T-helper 22 cell (primary cell): Measurements from ENCODE around the gene FOXO1.

Experiments used
- DNase-seq: peaks from one replicate; pipeline ENCODE4 v3.0.0-alpha.2; 2020; ENCODE audit warnings: low read depth

FOXO1 gene

DNA sequence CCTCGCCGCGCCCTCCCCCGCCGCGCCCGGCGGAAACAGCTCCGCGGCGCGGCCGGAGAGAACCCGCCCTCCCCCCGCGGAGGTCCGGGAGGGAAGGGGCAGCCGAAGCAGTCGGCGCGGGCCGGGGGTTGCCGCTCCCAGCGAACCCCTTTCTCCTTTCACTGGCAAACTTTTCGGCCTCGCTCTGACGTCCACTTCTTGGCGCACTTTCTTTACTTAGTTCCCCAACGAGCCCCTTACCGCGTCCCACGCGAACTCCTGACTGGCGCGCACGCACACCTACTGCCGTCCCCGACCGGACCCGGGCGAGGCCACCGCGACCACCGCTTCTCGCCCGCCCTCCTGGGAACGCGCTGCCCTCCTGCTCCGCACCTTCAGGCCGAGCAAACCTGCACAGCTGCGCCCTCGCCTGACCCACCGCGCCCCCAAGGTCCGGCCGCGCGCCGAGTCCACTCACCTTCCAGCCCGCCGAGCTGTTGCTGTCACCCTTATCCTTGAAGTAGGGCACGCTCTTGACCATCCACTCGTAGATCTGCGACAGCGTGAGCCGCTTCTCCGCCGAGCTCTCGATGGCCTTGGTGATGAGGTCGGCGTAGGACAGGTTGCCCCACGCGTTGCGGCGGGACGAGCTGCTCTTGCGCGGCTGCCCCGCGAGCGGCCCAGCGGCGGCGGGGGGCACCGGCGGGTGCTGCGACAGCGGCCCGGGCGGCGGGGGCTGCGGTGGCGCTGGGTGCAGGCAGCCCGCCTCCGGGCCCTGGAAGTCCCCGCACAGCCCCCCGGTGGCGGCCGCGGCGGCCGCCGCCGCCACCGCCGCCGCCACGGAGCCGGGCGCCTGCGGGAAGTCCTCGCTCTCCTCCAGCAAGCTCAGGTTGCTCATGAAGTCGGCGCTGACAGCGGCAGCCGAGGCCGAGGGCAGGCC, 1.1 kb downstream of the FOXO1 start:
- DNase-seq, result peak; percentile 38

DNA sequence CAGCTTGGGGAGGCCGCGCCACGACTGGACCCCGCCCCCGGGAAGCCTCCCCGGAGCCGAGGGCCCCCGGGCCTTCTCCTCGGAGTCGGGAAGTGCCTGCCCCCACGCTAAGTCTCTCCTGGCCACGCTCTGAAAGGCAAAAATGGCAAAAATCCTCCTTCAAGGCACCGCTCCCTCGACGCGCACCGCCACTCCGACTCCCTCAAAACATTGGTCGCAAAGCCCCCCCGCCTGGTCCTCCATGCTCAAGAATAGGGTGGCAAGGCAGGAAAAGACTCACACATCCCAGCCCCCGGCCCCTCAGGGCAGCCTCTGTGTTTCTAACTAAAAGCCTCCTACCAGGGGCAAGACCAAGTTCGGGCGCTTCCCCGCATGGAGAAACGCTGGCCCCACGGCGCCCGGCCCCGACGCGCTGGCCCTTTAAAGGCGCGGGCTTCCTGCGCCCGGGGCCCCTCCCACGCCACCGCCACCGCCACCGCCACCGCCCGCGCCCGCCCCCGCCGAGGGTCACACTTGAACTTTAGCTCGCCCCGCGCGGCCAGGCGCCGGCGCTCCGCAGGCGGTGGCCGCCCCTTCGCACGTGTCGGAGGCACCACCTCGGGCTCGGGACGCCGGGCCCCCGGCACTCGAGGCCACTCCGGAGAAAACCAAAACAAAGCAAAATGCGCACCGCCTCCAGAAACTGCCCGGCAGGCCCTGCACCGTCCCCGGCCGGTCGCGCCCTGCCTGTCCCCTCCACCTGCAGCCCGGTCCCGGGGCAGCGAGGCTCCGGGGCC, 1.9 kb downstream of the FOXO1 start:
- peak; percentile 53 for DNase-seq

DNA sequence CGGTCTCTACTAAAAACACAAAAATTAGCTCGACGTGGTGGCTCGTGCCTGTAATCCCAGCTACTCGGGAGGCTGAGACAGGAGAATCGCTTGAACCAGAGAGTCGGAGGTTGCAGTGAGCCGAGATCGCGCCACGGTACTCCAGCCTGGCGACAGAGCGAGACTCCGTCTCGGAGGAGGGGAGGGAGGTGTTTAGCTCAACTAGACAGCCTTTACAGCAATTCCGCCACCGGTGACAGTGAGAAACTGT, 2.4 kb downstream of the FOXO1 start:
- peak; percentile 60 for DNase-seq

DNA sequence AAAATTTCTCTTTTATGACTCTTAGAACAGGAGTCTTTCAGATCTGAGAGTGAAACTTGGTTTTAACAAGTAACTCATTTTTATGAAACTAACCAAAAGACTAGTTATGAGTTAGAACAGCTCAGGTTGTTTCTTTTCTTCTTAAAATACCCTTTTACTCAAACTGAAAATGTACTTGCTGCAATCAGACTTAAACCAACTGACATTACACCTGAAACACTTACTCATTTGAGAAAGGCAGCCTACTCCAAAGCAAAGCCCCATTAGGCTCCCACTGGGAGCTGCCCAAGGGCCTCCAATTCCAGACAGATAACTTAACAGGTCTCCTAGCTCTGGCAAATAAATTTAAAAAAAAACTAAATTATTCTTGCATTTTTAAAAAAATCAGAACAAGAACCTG, 3.6 kb downstream of the FOXO1 start:
- no peak for DNase-seq

DNA sequence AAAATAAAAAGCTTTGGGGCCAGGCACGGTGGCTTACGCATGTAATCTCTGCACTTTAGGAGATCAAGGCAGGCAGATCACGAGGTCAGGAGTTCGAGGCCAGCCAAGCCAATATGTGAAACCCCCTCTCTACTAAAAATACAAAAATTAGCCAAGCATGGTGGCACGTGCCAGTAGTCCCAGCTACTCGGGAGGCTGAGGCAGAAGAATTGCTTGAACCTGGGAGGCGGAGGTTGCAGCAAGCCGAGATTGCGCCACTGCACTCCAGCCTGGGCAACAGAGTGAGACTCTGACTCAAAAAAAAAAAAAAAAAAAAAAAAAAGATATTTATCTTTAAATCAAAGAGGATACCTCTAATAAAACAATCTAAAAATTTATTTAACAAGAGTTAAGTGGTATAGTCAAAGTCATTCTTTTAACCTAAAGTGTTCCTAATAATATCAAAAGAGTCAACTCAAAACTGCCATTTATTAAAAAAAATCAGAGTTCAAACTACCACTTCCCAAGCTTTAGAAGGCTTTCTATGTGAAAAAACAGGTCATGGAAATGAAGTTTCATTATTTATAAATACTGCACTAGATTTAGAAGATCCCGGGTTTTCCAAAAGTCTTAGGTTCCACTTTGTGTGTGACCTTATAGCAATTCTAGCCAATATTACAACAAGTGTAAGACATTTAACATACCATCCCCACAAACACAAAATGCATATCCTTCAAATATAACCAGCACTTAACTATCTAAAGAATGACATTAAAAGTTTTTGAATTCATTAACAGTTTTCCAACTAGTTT, 4.4 kb downstream of the FOXO1 start:
- DNase-seq, result no peak

DNA sequence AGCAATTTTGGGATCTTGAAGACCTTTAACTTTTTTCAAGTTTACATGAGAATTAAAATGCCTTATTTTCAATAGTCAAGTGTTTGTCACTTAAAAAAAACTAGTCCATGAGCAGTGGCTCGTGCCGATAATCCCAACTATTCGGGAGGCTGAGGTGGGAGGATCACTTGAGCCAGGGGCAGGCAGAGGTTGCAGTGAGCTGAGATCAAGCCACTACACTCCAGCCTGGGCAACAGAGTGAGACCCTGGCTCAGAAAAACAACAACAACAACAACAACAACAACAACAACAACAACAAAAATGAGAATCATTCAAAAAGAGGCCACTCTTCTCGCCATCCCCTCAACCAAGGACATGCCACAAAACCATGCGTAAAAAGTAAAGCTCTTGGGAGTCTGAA, 5.7 kb downstream of the FOXO1 start:
- DNase-seq, result no peak

DNA sequence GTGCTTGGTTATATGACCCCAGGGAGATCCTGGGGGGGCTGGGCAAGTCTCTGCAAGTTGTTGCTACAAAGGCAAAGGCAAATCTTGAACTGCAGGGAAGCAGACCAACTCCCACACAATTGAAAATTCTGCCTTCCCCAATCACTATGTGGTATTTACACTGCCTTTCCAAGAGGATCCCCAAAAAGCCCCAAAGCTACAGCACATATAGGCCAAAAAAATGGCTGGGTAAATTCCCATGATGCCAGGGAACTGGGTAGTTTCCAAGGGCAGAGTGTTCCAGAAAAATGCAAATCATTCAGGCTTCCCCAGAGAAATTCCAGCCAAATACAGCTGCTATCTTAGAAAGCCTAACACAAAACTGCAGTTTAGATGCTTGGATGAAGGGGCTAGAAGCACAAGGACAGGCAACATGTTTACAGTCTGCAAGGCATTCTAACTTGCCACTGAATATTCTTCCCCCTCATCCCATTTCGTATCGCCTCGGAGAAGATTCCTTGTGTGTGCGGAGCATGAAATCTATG, 6.2 kb downstream of the FOXO1 start:
- DNase-seq, result no peak

DNA sequence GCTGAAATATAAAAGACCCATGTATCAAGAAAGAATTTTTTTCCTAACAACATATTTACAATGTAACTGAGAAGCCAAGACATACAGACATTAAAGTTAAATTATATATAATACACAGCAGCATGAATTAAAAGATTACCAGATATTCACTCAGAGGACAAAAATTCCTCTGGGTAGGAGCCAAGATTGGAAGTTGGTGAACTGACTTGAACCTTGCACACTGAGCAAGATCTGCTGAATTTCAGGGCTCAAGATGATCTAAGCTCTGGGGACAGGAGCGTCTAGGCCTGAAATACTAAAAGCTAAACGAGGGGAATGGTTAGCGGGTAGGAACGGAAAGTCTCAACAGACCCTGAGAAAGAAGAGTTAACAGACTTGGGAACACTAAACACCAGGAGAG, 8.5 kb downstream of the FOXO1 start:
- no peak for DNase-seq

DNA sequence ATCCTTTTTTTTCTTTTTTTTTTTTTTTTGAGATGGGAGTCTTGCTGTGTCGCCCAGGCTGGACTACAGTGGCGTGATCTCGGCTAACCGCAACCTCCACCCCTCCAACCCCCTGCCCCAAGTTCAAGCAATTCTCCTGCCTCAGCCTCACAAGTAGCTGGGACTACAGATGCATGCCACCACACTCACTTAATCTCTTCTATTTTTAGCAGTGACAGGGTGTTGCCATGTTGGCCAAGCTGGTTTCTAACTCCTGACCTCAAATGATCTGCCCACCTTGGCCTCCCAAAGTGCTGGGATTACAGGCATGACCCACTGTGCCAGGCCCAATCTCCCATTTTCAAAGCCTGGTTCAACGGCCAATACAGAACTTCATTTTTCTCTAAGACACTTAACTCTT, 9.1 kb downstream of the FOXO1 start:
- no peak for DNase-seq

DNA sequence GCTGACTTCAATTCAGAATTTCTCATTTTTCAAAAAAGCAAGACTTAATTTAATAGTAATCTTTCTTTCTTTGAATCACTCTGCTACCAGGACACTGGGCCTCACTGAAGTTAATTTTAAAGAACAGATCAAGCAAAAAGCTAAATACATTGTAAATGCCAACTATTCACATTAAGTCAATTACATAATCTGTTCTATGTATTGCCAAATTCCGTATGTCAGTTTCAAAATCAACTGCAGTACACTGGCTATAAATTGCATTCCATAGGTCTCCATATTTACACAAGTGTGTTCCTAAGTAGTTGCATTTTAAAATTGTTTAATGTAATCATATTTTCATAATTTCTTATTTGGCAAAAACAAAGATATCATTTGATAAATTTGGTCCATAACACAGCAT, 10.1 kb downstream of the FOXO1 start:
- no peak for DNase-seq

DNA sequence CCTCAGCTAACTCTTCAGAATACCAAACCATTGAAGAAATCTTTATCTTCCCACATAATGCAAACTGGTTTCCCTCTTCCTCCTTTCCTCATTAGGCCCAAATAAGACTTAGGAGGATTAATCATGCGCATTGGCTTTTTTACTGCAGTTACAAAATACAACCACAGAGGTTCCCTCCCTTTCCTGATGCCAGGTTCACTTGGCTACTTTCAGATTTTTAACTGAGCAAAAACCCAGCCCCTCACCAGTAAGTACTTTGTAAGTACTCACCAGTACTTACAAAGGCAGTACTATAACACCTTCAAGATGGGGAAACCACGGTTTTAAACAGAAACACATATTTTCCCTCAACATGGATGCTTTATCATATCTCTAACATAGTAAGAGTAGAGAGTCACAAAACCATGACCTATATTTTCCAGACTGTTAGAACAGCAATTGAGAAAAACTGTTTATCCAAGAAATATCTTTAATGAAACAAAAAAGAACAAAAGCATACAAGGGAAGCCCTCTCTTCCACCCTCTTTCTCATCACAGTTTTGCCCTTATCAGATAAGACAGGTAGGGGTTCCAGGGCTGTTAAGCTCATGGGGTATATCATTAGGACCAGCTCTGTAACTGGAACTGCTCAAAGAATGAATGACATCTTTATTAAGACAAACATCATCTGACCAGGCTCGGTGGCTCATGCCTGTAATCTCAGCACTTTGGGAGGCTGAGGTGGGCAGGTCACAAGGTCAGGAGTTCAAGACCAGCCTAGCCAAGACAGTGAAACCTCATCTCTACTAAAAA, 12.7 kb downstream of the FOXO1 start:
- DNase-seq, result no peak

DNA sequence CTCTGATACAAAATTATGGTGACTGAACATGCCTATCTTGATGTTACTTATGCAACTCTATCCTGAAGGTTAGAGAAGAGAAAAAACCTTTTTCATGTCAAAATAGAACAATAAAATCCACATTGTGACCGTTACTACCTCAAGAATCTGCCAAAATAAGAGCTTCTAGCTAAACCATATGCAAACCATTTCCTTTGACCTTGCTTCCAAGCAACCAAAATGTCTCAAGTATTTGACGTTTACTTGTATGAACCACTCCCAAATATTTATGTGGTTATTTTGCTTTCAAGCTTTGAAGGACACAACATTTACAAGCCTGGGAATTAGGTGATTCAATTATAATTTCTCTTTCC, 13.9 kb downstream of the FOXO1 start:
- DNase-seq, result no peak

DNA sequence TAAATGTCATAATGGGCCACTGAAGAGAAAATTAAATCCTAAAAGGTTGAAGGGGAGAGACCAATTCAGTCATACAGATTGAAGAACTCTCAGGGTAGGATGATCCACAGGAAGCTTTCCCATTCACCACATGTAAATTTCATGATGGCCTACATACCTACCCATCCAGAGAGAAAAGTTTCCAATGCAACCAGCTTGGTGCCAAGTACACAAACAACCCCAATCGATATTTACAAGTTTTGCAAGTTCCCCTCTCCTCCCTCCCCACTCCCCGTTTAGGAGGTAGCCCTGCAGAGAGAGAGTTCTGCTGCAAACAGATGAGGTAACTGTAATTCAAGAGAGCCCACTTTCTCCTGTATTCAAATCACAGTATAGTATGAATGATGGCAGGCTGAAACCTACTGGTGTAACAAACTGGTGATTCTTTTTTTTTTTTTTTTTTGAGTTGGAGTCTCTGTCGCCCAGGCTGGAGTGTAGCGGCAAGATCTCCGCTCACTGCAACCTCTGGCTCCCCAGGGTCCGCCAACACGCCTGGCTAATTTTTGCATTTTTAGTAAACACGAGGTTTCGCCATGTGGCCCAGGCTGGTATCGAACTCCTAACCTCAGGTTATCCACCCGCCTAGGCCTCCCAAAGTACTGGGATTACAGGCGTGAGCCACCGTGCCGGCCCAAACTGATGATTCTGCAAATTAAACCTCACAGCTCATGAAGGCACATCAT, 14.4 kb downstream of the FOXO1 start:
- no peak for DNase-seq

DNA sequence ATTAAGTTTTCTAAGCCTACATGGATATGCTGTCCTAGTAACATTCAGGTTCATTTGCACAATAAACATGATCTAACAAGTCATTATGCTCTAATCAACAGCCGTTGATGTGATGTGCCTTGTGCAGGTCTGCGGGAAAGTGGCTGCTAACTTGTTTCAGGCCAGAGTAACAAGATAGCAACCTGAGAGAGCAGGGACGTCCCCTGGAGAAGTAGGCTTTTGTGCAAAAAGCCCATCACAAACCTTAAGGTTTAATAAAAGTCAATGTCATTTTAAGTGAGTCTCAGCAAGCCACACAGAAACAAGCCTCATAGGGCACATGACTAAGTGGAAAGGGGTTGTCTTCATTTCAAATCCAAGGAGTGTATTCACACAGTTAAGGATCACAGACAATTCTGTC, 17.6 kb downstream of the FOXO1 start:
- no peak for DNase-seq

DNA sequence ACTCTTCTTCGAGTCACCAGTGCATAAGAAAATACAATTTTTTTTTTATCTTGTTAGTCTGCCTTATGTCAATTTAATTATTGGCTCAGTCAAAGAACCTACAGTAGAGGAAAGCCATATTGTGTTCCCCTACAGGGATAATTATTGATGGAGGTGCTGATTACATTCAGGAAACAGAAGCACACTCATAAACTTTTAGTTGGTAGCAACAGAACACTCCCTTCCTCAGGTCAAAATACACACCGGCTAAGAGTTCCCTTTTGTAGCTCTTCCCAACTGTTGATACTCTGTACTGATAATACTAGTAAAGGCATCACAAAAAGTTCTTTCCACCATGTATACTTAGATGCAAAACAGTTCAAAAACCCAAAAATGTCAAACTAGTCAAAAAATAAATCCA, 18.4 kb downstream of the FOXO1 start:
- DNase-seq, result no peak

DNA sequence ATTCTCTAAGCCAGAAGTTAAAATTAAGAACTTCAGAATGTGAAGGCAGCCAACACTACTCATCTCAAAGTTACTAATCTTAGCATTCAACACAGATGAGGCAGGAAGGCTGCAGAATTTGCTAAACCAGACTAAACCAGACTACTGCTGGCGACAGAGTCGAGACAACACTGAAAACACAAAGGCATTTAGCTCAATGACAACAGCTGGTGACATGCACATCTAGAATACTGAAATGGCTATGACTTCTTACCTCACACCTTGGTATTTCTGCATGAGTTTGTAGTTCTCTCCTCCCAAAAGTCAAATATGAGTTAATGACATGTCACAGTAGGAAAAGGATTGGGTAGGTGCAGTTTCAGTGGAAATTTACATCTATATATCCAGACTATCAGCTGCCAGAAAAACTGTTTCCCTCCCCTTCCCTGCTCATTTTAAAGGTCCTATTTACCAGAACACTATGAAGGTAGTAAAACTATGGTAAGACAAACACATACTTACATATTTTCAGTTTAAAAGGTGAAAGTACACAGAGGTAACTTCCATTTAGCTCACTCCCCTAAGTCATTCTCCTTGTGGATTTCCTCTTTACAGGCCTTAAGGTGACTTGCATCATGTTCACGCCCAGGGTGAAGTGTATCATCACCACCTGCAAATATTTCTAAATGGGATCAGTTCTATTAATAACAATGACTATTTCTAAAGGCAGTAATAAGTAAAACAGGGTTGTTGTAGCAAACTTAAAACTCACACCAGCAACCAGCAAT, 21.4 kb downstream of the FOXO1 start:
- no peak for DNase-seq

DNA sequence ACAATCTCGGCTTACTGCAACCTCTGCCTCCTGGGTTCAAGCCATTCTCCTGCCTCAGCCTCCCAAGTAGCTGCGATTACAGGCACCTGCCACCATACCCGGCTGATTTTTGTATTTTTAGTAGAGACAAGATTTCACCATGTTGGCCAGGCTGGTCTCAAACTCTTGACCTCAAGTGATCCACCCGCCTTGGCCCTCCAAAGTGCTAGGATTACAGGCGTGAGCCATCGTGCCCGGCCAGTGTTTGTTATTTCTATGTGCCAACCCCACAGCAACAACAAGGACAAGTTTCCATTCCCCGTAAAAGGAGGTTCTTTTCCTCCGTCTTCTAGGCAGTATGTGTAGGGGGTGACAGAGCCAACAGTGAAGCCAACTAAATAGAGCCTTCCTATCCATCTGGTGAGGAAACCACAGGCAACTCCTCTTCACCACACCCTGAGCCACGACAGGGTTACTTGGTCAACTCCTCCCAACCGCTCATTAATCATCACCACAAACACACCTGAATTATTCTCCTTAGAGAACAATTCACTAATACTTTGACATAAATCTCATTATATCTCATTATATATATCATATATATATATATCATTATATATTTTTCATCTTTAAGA, 25.5 kb downstream of the FOXO1 start:
- peak; percentile 14 for DNase-seq

DNA sequence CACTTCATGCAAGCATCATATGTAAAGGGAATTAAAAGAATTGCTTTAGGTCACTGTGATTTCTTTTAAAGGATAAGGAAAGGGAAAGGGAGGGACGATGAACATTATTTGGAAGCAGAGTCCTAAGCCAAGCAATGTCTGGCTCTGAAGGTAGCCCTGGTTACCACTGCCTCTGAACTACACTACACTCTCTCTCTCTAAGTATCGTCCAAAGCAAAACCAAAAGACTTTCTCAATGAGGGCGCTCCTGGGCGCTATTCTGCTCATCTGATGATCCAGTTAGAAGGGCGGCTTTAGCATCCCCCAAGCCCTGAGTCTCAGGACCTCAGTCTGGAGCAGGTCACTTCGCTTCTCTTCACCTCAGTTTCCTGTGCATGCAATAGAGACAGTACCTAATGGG, 26.2 kb downstream of the FOXO1 start:
- no peak for DNase-seq

DNA sequence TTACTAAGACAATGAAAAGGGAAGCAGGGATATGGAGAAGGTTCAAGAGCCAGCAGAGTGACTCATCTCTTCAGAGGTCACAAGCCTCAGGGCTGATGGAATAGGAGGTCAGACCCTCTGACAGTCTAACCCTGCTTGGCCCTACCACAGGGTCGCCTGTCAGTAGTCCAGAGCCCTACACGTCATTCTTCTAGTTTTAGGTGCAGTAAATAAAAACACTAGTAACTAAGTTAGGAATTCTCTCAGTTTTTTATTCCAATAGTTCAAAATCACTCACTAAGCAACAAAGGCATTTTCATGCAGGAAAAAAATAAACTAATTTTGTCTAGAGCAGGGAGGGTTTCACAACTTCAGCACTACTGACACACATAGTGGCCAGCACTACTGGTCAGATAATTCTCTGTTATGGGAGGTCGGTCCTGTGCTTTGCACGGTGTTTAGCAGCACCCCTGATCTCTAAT, 27.2 kb downstream of the FOXO1 start:
- DNase-seq, result no peak

DNA sequence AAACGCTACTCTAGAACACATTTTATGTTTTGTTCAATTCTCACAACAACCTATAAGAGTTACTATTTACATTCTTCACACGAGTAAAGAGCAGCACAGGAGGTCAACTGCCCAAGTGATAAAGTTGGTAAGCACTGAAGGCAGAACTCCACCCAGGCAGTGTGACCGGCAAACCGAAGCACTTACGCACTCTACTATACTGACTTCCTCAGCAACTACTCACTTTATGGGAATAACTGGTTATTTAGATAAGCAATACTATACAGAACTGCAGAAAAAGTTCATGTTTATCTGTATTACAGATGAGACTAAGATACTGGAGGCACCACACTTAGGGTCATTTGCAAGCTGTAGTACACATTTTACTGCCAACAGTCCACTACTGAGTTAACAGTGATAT, 28.8 kb downstream of the FOXO1 start:
- no peak for DNase-seq
